OCI-LY1 (cell line): ENCODE measurements around the gene ACER1.

ENCODE experiments used
- H2AFZ ChIP-seq: fragments of 200-600 bp; sonication (generic), shearing (Covaris generic); 2 replicates; pipeline ENCODE4 v1.6.0; 2014; ENCODE audit warnings: antibody characterized with exemption, mild to moderate bottlenecking, low read length
- H3F3A ChIP-seq: fragments of 200-600 bp; sonication (generic), shearing (Covaris generic); 2 replicates; pipeline ENCODE4 v1.6.0; 2014; ENCODE audit warnings: mild to moderate bottlenecking, antibody characterized with exemption, low read length, moderate library complexity; ENCODE audit not compliant: insufficient read depth
- H3K27ac ChIP-seq: fragments of 200-600 bp; sonication (generic); 2 replicates; pipeline ENCODE4 v1.5.1; 2014; ENCODE audit warnings: low read length, mixed run types, mild to moderate bottlenecking, low read depth; ENCODE audit not compliant: poor library complexity, severe bottlenecking
- H3K27me3 ChIP-seq: fragments of 200-600 bp; sonication (generic); 2 replicates; pipeline ENCODE4 v1.6.0; 2014; ENCODE audit warnings: antibody characterized with exemption, mild to moderate bottlenecking, low read length, moderate library complexity; ENCODE audit not compliant: insufficient read depth
- H3K36me3 ChIP-seq: fragments of 200-600 bp; sonication (generic); 2 replicates; pipeline ENCODE4 v1.6.1; 2014; ENCODE audit warnings: mild to moderate bottlenecking, antibody characterized with exemption, low read length, moderate library complexity, mixed read lengths; ENCODE audit not compliant: insufficient read depth
- H3K4me1 ChIP-seq: fragments of 200-600 bp; sonication (generic); 2 replicates; pipeline ENCODE4 v1.5.1; 2014; ENCODE audit warnings: mild to moderate bottlenecking, low read length, moderate library complexity; ENCODE audit not compliant: insufficient read depth, severe bottlenecking
- H3K4me2 ChIP-seq: fragments of 200-600 bp; sonication (generic), shearing (Covaris generic); 2 replicates; pipeline ENCODE4 v1.6.1; 2014; ENCODE audit warnings: low read length
- H3K4me3 ChIP-seq: fragments of 200-600 bp; sonication (generic); 2 replicates; pipeline ENCODE4 v1.5.1; 2014; ENCODE audit warnings: low read length, low read depth, mild to moderate bottlenecking, mixed read lengths; ENCODE audit not compliant: poor library complexity, severe bottlenecking
- H3K79me2 ChIP-seq: fragments of 200-600 bp; shearing (Covaris generic); 2 replicates; pipeline ENCODE4 v1.6.1; 2016; ENCODE audit warnings: mixed run types, low read length, mixed read lengths; ENCODE audit not compliant: insufficient read depth
- H3K9ac ChIP-seq: fragments of 200-600 bp; sonication (generic), shearing (Covaris generic); 2 replicates; pipeline ENCODE4 v1.6.1; 2014; ENCODE audit warnings: mild to moderate bottlenecking, low read length, mixed read lengths
- H3K9me2 ChIP-seq: fragments of 200-600 bp; sonication (generic), shearing (Covaris generic); 2 replicates; pipeline ENCODE4 v1.6.1; 2014; ENCODE audit warnings: low read depth, mild to moderate bottlenecking, low read length, mixed read lengths
- H3K9me3 ChIP-seq: fragments of 200-600 bp; shearing (Covaris generic); 2 replicates; pipeline ENCODE4 v1.6.1; 2014; ENCODE audit warnings: low read length, mixed read lengths
- H4K20me1 ChIP-seq: fragments of 200-600 bp; sonication (generic), shearing (Covaris generic); 2 replicates; pipeline ENCODE4 v1.6.0; 2016; ENCODE audit warnings: mild to moderate bottlenecking, low read length; ENCODE audit not compliant: insufficient read depth
- CTCF ChIP-seq: fragments of 200-600 bp; sonication (generic), shearing (Covaris generic); IDR thresholded peaks from 2 replicates; pipeline ENCODE4 v1.5.1; 2017; ENCODE audit warnings: mild to moderate bottlenecking, antibody characterized with exemption, low read length, moderate library complexity, mixed read lengths
- EZH2 ChIP-seq: fragments of 200-600 bp; sonication (generic), shearing (Covaris generic); IDR thresholded peaks from 2 replicates; pipeline ENCODE4 v1.8.0; 2017; ENCODE audit warnings: borderline replicate concordance, mixed run types, mild to moderate bottlenecking, antibody characterized with exemption, low read length, moderate library complexity, mixed read lengths

Gene ACER1

GRCh38 chr19:6372594-6373095 is 39.2 kb upstream of the ACER1 start, which contains the start of gene ALKBH7:
Gene ALKBH7 (plus strand): TSS chr19:6372794. CDS start chr19:6372821, 27 bp downstream.
- no peaks in the 10 kb centered on the region for H3K27me3 ChIP-seq
- TF ChIP-seq CTCF = no peak
- no peak for TF ChIP-seq EZH2
- H3K4me2 ChIP-seq = peak within 1 kb of the TSS; percentile 78
- peaks cover 19% of the 10 kb centered on the region for H3K4me1 ChIP-seq
- H3K9ac ChIP-seq = peak within 1 kb of the TSS; percentile 72
- no peaks in the 10 kb centered on the region for H3K9me3 ChIP-seq
- peak within 1 kb of the TSS; percentile 68 for H3K27ac ChIP-seq
- H3K4me3 ChIP-seq = peak within 1 kb of the TSS; percentile 69
- no peaks in the 10 kb centered on the region for H3F3A ChIP-seq
- H4K20me1 ChIP-seq = no peaks in the 10 kb centered on the region
- no peaks in the 10 kb centered on the region for H3K9me2 ChIP-seq
- H3K79me2 ChIP-seq = no peaks in the 10 kb centered on the region
- peaks cover 18% of the 10 kb centered on the region for H3K36me3 ChIP-seq
- no peak within 1 kb of the TSS for H2AFZ ChIP-seq

- Histone ChIP-seq H3K4me2 (no peak overlapping the region), H3F3A (no peaks in the 10 kb centered on the region), H3K9me2 (no peaks in the 10 kb centered on the region), H3K36me3 (peaks cover 49% of the 10 kb centered on the region), H2AFZ (no peak overlapping the region), H3K27ac (no peak overlapping the region), H3K79me2 (no peaks in the 10 kb centered on the region), H3K4me3 (no peak overlapping the region), H3K4me1 (peaks cover 14% of the 10 kb centered on the region), H3K9me3 (no peaks in the 10 kb centered on the region), H4K20me1 (no peaks in the 10 kb centered on the region), H3K9ac (no peak overlapping the region), H3K27me3 (no peaks in the 10 kb centered on the region)
- no peak for TF ChIP-seq CTCF
- TF ChIP-seq EZH2 = no peak
Observed at GRCh38 chr19:6364353-6364752, 30.9 kb upstream of the ACER1 start.

- H3F3A ChIP-seq = no peaks in the 10 kb centered on the region
- H3K36me3 ChIP-seq = peaks cover 30% of the 10 kb centered on the region
- H3K4me3 ChIP-seq = peak overlapping the region; percentile 82
- H3K9ac ChIP-seq = peak overlapping the region; percentile 89
- H3K79me2 ChIP-seq = no peaks in the 10 kb centered on the region
- no peak overlapping the region for H2AFZ ChIP-seq
- H3K4me2 ChIP-seq = peak overlapping the region; percentile 80
- no peaks in the 10 kb centered on the region for H3K27me3 ChIP-seq
- H3K4me1 ChIP-seq = peaks cover 14% of the 10 kb centered on the region
- H3K27ac ChIP-seq = peak overlapping the region; percentile 27
- no peaks in the 10 kb centered on the region for H3K9me2 ChIP-seq
- no peaks in the 10 kb centered on the region for H3K9me3 ChIP-seq
- no peaks in the 10 kb centered on the region for H4K20me1 ChIP-seq
- TF ChIP-seq CTCF = no peak
Observed at GRCh38 chr19:6362351-6362801, 29.0 kb upstream of the ACER1 start.
